Duodenal mucosa (tissue), 2 donors: ENCODE results near the gene CYP20A1.
"Not testable (repeated sequence)": the region's sequence is repeated elsewhere in the genome, so short reads cannot be mapped to it uniquely, and the experiment has no call there.

ENCODE experiments used
- H3K27ac ChIP-seq: one replicate; pipeline ENCODE4 v1.7.0; 2013; ENCODE audit warnings: low read depth, low read length
- H3K27me3 ChIP-seq, 2 donors: one replicate each; pipeline ENCODE4 v1.7.0; 2013; ENCODE audit warnings: low read length in 2 of 2, control low read depth in 1 of 2; ENCODE audit not compliant: insufficient read depth in 2 of 2, control insufficient read depth in 1 of 2
- H3K36me3 ChIP-seq, 2 donors: one replicate each; pipeline ENCODE4 v1.7.0; 2013; ENCODE audit warnings: low read length in 2 of 2, control low read depth in 1 of 2; ENCODE audit not compliant: insufficient read depth in 2 of 2, control insufficient read depth in 1 of 2
- H3K4me1 ChIP-seq, 2 donors: one replicate each; pipeline ENCODE4 v1.7.0; 2013; ENCODE audit warnings: low read length in 2 of 2, control low read depth in 1 of 2; ENCODE audit not compliant: insufficient read depth in 2 of 2, control insufficient read depth in 1 of 2
- H3K4me3 ChIP-seq, 2 donors: one replicate each; pipeline ENCODE4 v1.7.0; 2013; ENCODE audit warnings: low read length in 2 of 2, low read depth in 1 of 2
- H3K9ac ChIP-seq, 2 donors: one replicate each; pipeline ENCODE4 v1.7.0; 2013; ENCODE audit warnings: low read length in 2 of 2, low read depth in 1 of 2
- H3K9me3 ChIP-seq, 2 donors: one replicate each; pipeline ENCODE4 v1.7.0; 2013; ENCODE audit warnings: low read length in 2 of 2, control low read depth in 1 of 2; ENCODE audit not compliant: control insufficient read depth in 1 of 2

CYP20A1 gene

DNA sequence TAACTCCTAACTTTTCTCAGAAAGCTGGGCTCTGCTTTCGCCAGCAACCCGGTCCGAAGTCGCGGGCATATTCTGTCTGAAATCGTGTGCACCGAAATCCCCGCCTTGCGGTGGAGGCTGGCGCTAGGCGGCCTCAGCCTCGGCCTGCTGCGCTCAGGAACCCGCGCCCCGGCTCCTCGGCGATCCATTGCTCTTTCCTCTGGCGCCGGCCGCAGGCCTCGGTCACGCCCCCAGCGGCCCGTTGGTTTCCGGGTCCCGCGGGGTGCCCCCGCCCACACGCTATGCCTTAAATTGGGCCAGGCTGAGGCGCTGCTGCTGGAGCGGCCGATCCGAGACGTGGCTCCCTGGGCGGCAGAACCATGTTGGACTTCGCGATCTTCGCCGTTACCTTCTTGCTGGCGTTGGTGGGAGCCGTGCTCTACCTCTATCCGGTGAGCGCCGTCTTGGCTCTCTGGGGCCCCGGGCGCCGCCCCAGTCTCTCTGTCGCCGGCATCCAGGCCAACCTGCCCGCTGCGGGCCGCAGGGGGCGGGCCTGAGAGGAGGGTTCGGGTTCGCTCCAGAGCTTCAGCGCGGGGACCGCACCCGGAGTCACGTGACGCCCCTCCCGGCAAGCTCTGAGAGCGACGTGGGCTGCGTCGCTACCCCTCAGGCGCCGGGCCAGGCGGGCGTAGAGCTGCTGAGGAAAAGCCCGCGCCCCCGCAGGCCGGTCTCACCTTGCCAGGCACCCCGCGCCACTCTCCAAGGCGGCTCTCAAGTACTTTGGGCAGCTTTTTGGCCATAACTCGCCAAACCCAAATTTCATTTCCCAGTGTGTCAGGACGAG, at the start of gene CYP20A1:
CYP20A1 (plus strand) TSS at position 315 of the 823 bp plus-strand sequence; CDS start at position 360, 45 bp downstream.
- peaks cover 0 to 10% of the 10 kb centered on the region in 2 donors for H3K36me3 ChIP-seq
- peak within 1 kb of the TSS; percentile 95 for H3K27ac ChIP-seq
- H3K9ac ChIP-seq, result peak within 1 kb of the TSS; percentile 86 to 94
- H3K4me1 ChIP-seq, result peaks cover 14 to 18% of the 10 kb centered on the region in 2 donors
- peak within 1 kb of the TSS; percentile 80 to 95 for H3K4me3 ChIP-seq
- H3K9me3 ChIP-seq, result no peaks in the 10 kb centered on the region
- H3K27me3 ChIP-seq, result no peaks in the 10 kb centered on the region

DNA sequence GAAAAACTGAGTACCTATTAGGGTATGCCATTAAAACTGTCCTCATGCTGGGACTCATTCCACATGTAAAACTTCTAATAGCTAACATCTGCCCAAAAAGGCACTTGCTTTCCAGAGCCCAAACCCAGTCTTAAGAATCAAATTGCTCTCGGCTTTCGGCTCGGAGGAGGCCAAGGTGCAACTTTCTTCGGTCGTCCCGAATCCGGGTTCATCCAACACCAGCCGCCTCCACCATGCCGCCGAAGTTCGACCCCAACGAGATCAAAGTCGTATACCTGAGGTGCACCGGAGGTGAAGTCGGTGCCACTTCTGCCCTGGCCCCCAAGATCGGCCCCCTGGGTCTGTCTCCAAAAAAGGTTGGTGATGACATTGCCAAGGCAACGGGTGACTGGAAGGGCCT, 48.3 kb upstream of the CYP20A1 start:
- not testable (repeated sequence) for H3K4me3 ChIP-seq, H3K27me3 ChIP-seq, H3K9ac ChIP-seq, H3K9me3 ChIP-seq, H3K4me1 ChIP-seq, H3K27ac ChIP-seq
- H3K36me3 ChIP-seq, result peaks cover 14 to 33% of the 10 kb centered on the region in 2 donors

GRCh38 chr2:203191026-203191425, 47.8 kb upstream of the CYP20A1 start:
- peaks cover 14 to 34% of the 10 kb centered on the region in 2 donors for H3K36me3 ChIP-seq

DNA sequence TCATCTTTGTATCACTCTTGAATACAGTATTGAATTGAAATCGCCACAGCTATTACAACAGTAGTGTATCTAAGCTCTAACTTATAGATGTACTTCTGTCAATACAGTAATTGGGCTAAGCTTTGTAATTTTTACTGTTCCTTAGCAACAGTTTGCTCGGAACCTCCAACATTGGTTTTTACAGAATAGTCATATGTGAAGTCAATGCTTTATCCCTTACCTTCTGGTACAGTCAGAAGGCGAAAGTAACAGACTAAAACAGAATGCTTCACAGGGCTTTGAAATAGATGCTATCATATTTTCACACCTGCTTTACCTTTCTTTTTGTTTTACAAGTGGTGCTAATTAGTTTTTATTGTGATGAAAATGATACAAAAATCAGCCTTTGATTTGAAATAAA, 46.9 kb upstream of the CYP20A1 start:
- Histone ChIP-seq H3K9ac (no peak overlapping the region), H3K27me3 (no peaks in the 10 kb centered on the region), H3K36me3 (peaks cover 14 to 32% of the 10 kb centered on the region in 2 donors), H3K9me3 (no peaks in the 10 kb centered on the region), H3K4me3 (no peak overlapping the region), H3K27ac (no peak overlapping the region), H3K4me1 (no peaks in the 10 kb centered on the region)

More at GRCh38 chr2:203191026-203191425, 47.8 kb upstream of the CYP20A1 start:
- not testable (repeated sequence) for H3K4me3 ChIP-seq, H3K9ac ChIP-seq, H3K4me1 ChIP-seq, H3K9me3 ChIP-seq, H3K27me3 ChIP-seq, H3K27ac ChIP-seq

DNA sequence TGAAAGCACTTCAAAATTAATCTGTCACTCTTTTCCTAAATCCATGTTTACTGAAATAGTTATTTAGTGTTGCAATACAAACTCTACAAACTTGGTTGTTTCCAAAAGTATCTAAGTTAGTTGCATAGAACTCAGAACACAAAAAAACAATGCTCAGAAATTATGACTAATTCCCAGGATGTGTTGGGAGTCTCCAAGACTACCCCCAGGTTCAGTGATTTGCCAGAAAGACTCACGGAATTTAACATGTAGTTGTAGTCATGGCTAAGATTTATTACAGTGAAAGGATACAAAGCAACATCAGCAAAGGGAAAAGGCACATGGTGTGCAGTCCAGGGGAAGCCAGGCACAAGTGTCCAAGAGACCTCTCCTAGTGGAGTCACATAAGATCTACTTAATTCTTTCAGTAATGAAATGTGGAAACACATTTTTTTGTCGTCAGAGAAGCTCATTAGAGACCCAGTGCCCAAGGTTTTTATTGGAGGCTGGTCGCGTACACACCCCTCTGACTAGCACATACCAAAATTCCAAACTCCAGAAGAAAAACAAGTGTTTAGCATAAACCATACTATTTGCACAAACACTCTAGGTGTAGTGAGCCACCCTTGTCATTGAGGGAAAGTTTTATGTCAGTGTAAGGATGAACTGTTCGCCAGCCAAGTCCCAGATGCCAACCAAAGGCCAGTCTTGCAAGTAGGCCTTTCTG, 43.3 kb upstream of the CYP20A1 start:
- no peaks in the 10 kb centered on the region for H3K27me3 ChIP-seq
- no peak overlapping the region for H3K27ac ChIP-seq
- H3K4me3 ChIP-seq, result no peak overlapping the region
- H3K9ac ChIP-seq, result no peak overlapping the region
- peaks cover 8 to 30% of the 10 kb centered on the region in 2 donors for H3K36me3 ChIP-seq
- no peaks in the 10 kb centered on the region for H3K4me1 ChIP-seq
- no peaks in the 10 kb centered on the region for H3K9me3 ChIP-seq

DNA sequence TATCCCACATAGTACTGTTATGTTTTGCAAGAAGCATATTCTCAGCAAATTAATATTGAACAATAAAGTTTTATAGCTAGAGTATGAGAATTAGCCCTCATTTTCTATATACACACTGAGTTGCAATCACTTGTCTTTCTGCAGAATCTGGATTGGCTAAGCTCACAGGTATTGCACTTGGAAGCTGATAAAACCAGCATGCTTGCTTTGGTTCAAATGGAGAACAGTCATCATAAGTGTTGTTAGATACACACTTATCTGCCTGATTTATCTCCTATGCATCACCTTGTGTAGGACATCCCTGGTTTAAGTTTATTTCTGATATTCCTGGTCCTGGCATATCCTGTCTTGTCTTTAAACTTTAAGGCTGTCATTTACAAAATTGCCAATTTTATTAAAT, 38.0 kb upstream of the CYP20A1 start:
- no peaks in the 10 kb centered on the region for H3K27me3 ChIP-seq
- H3K36me3 ChIP-seq, result peaks cover 3 to 31% of the 10 kb centered on the region in 2 donors
- no peaks in the 10 kb centered on the region for H3K4me1 ChIP-seq
- H3K27ac ChIP-seq, result no peak overlapping the region
- H3K9me3 ChIP-seq, result no peaks in the 10 kb centered on the region
- no peak overlapping the region for H3K9ac ChIP-seq
- no peak overlapping the region for H3K4me3 ChIP-seq

- Histone ChIP-seq H3K4me1 (no peaks in the 10 kb centered on the region), H3K36me3 (peaks cover 3 to 32% of the 10 kb centered on the region in 2 donors), H3K27ac (no peak overlapping the region), H3K4me3 (no peak overlapping the region), H3K9ac (no peak overlapping the region), H3K9me3 (no peaks in the 10 kb centered on the region), H3K27me3 (no peaks in the 10 kb centered on the region)
Observed at GRCh38 chr2:203201426-203201825, 37.4 kb upstream of the CYP20A1 start.

DNA sequence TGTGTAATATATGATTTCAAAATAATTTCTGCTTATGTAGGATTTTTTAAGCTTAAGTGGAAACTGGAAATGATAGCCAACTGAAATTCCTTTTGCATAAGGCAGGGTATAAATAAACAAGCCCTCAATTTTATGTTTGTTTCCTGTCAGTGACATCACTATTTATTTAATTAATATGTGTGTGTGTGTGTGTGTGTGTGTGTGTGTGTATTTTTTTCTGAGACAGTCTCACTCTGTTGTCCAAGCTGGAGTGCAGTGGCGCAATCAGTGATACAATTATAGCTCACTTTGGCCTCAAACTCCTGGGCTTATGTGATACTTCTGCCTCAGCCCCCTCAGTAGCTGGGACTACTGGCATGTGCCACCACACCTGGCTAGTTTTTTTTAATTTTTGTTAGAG, 29.3 kb upstream of the CYP20A1 start:
- no peaks in the 10 kb centered on the region for H3K4me1 ChIP-seq
- H3K27ac ChIP-seq, result no peak overlapping the region
- peaks cover 8 to 32% of the 10 kb centered on the region in 2 donors for H3K36me3 ChIP-seq
- no peak overlapping the region for H3K9ac ChIP-seq
- no peaks in the 10 kb centered on the region for H3K9me3 ChIP-seq
- no peaks in the 10 kb centered on the region for H3K27me3 ChIP-seq
- H3K4me3 ChIP-seq, result no peak overlapping the region

- H3K4me3 ChIP-seq, result no peak overlapping the region
Observed at GRCh38 chr2:203225423-203226039, 13.3 kb upstream of the CYP20A1 start.

GRCh38 chr2:203229674-203230073, 9.1 kb upstream of the CYP20A1 start:
- H3K36me3 ChIP-seq, H3K9ac ChIP-seq, H3K4me3 ChIP-seq, H3K4me1 ChIP-seq, H3K9me3 ChIP-seq, H3K27me3 ChIP-seq, H3K27ac ChIP-seq: not testable (repeated sequence)

More at GRCh38 chr2:203225423-203226039, 13.3 kb upstream of the CYP20A1 start:
- Histone ChIP-seq H3K9me3 (no peaks in the 10 kb centered on the region), H3K9ac (no peak overlapping the region), H3K4me1 (no peaks in the 10 kb centered on the region), H3K27ac (no peak overlapping the region), H3K27me3 (no peaks in the 10 kb centered on the region), H3K36me3 (peaks cover 2 to 7% of the 10 kb centered on the region in 2 donors)
